ENCODE results near the gene MINDY1. TPM values are rescaled to one million over a fixed set of nuclear protein-coding genes. Genes with fewer than 3 reads are reported as not detected.

The MINDY1 gene
- polyA plus RNA-seq, 1 experiment: 12.8 TPM

DNA sequence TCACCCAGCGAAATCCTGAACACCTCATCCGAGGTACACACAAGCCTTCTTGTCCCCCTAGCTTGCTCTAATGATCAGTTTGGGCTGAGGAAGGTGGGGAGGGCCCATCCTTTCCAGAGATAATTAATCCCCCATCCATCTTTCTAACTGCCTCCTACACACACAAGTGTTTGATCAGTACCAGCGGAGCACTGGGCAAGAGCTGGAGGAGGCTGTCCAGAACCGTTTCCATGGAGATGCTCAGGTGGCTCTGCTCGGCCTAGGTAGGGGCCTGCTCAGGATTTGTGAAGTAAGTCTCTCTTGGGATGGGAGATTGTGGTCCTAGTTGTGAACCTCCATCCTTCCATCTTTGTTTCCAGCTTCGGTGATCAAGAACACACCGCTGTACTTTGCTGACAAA, 18.8 kb downstream of the MINDY1 start:
- no peaks in the 10 kb centered on the region for H3K27me3 ChIP-seq (ENCODE audit: control insufficient read depth, insufficient read depth, low read length)
- no peaks in the 10 kb centered on the region for H3K9me3 ChIP-seq (ENCODE audit: control insufficient read depth, insufficient read depth, low read length)
- ChIA-PET POLR2A (no interaction called here), CTCF (interaction anchor here (2.7 to 4.9 kb wide), 2 partner anchors 9 to 19 kb away, joined by 8 to 14 read pairs; partner anchors contain the start of gene MINDY1)
- H3K27ac ChIP-seq (ENCODE audit: low read depth, low read length): no peak overlapping the region
- no peak for DNase-seq (ENCODE audit: low read depth, low spot score)
- TF ChIP-seq, protein P1, sequence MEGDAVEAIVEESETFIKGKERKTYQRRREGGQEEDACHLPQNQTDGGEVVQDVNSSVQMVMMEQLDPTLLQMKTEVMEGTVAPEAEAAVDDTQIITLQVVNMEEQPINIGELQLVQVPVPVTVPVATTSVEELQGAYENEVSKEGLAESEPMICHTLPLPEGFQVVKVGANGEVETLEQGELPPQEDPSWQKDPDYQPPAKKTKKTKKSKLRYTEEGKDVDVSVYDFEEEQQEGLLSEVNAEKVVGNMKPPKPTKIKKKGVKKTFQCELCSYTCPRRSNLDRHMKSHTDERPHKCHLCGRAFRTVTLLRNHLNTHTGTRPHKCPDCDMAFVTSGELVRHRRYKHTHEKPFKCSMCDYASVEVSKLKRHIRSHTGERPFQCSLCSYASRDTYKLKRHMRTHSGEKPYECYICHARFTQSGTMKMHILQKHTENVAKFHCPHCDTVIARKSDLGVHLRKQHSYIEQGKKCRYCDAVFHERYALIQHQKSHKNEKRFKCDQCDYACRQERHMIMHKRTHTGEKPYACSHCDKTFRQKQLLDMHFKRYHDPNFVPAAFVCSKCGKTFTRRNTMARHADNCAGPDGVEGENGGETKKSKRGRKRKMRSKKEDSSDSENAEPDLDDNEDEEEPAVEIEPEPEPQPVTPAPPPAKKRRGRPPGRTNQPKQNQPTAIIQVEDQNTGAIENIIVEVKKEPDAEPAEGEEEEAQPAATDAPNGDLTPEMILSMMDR (IDR thresholded peaks at IDR 0.05; ENCODE audit: low read depth, low read length): no peak
- no peak overlapping the region for H3K4me3 ChIP-seq (ENCODE audit: low read depth, low read length)

GRCh38 chr1:150985179-150985825, 21.4 kb downstream of the MINDY1 start:
- H3K4me3 ChIP-seq (ENCODE audit: low read depth, low read length): no peak overlapping the region
- no peak overlapping the region for H3K27ac ChIP-seq (ENCODE audit: low read depth, low read length)
- DNase-seq (ENCODE audit: low read depth, low spot score): no peak
- H3K9me3 ChIP-seq (ENCODE audit: control insufficient read depth, insufficient read depth, low read length): no peaks in the 10 kb centered on the region
- ChIA-PET CTCF (interaction anchor here (4.1 kb wide), 1 partner anchor 10 kb away, joined by 24 read pairs; no protein-coding TSS in a partner anchor), POLR2A (no interaction called here)
- H3K27me3 ChIP-seq (ENCODE audit: control insufficient read depth, insufficient read depth, low read length): no peaks in the 10 kb centered on the region
- TF ChIP-seq, protein P1 (IDR thresholded peaks at IDR 0.05; ENCODE audit: low read depth, low read length): no peak

DNA sequence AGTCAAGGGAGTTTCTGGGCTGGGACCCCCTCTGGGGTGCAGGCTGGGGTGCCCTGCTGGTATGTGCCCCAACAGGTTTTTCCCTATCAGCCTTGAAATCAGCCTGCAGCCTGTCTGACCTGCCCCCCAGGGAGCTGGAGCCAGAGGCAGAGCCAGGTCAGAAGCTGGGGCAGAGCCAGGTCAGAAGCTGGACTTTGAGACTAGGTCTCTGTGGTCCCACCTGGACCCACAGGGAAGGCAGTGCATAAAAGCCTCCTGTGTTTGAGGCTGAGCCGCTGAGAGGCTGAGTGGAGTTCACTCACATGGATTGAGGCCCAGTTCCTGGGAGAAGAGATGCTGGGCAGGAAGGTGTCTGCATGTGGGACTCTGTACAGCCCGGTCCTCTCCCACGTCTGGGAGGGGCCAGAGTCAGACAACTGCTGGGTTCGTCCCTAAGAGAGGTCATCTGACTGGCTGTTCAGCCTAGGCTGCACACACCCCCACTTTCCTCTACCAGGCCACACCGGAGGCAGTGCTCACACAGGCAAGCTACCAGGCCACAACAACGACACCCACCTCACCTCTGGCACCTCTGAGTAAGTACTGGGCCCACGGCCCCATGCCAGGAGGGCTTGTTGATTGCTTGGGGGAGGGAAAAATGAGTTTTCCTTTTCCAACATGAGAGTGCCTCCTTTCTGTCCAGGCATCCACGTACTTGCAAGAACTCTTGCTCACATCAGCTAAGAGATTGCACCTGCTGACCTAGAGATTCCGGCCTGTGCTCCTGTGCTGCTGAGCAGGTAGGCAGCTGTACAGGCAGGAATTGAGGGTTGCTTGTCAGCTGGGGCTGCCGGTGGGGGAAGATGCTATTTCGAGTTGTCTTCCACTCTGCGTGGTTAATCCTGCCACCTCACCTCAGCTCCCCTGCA, 24.6 kb downstream of the MINDY1 start, which contains the start of gene ANXA9:
Gene ANXA9, plus strand, starts transcription at position 488 of the 908 bp plus-strand sequence. CDS start 814 bp downstream, outside the sequence.
- no peaks in the 10 kb centered on the region for H3K9me3 ChIP-seq (ENCODE audit: control insufficient read depth, insufficient read depth, low read length)
- TF ChIP-seq, protein P1 (IDR thresholded peaks at IDR 0.05; ENCODE audit: low read depth, low read length): no peak
- no peak within 1 kb of the TSS for H3K4me3 ChIP-seq (ENCODE audit: low read depth, low read length)
- no peak for DNase-seq (ENCODE audit: low read depth, low spot score)
- H3K27ac ChIP-seq (ENCODE audit: low read depth, low read length): peak within 1 kb of the TSS; percentile 11
- CTCF ChIA-PET: interaction anchor here (0.9 to 6.0 kb wide), 5 partner anchors 8 to 24 kb away, joined by 3 to 60 read pairs (median 4); partner anchors contain the start of gene MINDY1
- H3K27me3 ChIP-seq (ENCODE audit: control insufficient read depth, insufficient read depth, low read length): no peaks in the 10 kb centered on the region
- POLR2A ChIA-PET: interaction anchor here (0.9 to 1.6 kb wide), 2 partner anchors 17 to 63 kb away, joined by 3 to 6 read pairs; no protein-coding TSS in a partner anchor

GRCh38 chr1:150981177-150981804, 25.4 kb downstream of the MINDY1 start:
- H3K27me3 ChIP-seq (ENCODE audit: control insufficient read depth, insufficient read depth, low read length): no peaks in the 10 kb centered on the region
- no peaks in the 10 kb centered on the region for H3K9me3 ChIP-seq (ENCODE audit: control insufficient read depth, insufficient read depth, low read length)
- POLR2A ChIA-PET: interaction anchor here (0.9 to 1.6 kb wide), 2 partner anchors 18 to 64 kb away, joined by 3 to 6 read pairs; no protein-coding TSS in a partner anchor
- TF ChIP-seq, protein P1 (IDR thresholded peaks at IDR 0.05; ENCODE audit: low read depth, low read length): no peak
- DNase-seq (ENCODE audit: low read depth, low spot score): no peak
- CTCF ChIA-PET: interaction anchor here (1.0 to 6.0 kb wide), 7 partner anchors 11 to 59 kb away, joined by 3 to 60 read pairs (median 4); partner anchors contain the start of gene MINDY1
- peak overlapping the region; percentile 11 for H3K27ac ChIP-seq (ENCODE audit: low read depth, low read length)
- no peak overlapping the region for H3K4me3 ChIP-seq (ENCODE audit: low read depth, low read length)
